Stomach (tissue), 9 donors: Measurements from ENCODE around the gene PLEKHG1. TPM values are rescaled to one million over a fixed set of nuclear protein-coding genes. Genes with fewer than 3 reads are reported as not detected.

Experiments used
- DNase-seq, 2 donors: peaks; one replicate each; pipeline versions ENCODE4 v3.0.0 to v3.0.0-alpha.2; 2013 to 2019
- H3K27ac ChIP-seq, 5 donors: fragments of 200-600 bp in 4 of 5; sonication (generic) in 4 of 5; one replicate each; pipeline ENCODE4 v1.5.1; 2013 to 2019; ENCODE audit warnings: mild to moderate bottlenecking in 1 of 5, moderate library complexity in 1 of 5
- H3K27me3 ChIP-seq, 3 donors: fragments of 200-600 bp; sonication (generic); one replicate each; pipeline ENCODE4 v1.5.1; 2017 to 2019; ENCODE audit warnings: mixed run types in 1 of 3
- H3K36me3 ChIP-seq, 4 donors: fragments of 200-600 bp; sonication (generic); 1 replicate in 3 of 4; 2 replicates in 1 of 4; pipeline ENCODE4 v1.5.1; 2016 to 2019
- H3K4me1 ChIP-seq, 4 donors: fragments of 200-600 bp; sonication (generic); one replicate each; pipeline ENCODE4 v1.5.1; 2016 to 2019
- H3K4me3 ChIP-seq, 4 donors: fragments of 200-600 bp; sonication (generic) in 3 of 4; one replicate each; pipeline ENCODE4 v1.5.1; 2016 to 2019; ENCODE audit warnings: mild to moderate bottlenecking in 1 of 4
- H3K9me3 ChIP-seq, 4 donors: fragments of 200-600 bp; sonication (generic); one replicate each; pipeline ENCODE4 v1.5.1; 2016 to 2019
- EP300 ChIP-seq: sonication (generic); formaldehyde crosslinking; IDR thresholded peaks from one replicate; pipeline ENCODE4 v1.6.1; 2017; ENCODE audit warnings: antibody characterized with exemption
- POLR2A ChIP-seq, 4 donors: fragments of 450-650 bp; IDR thresholded peaks; one replicate each; pipeline ENCODE4 v1.6.1; 2016; ENCODE audit warnings: antibody characterized with exemption in 4 of 4, control low read depth in 2 of 4, mild to moderate bottlenecking in 1 of 4, moderate library complexity in 1 of 4
- POLR2AphosphoS5 ChIP-seq, 3 donors: sonication (generic); formaldehyde crosslinking; IDR thresholded peaks; one replicate each; pipeline ENCODE4 v1.6.1; 2016; ENCODE audit warnings: antibody characterized with exemption in 3 of 3
- WGBS, 5 donors: extraction: QIAGEN DNeasy Blood & Tissue Kit in 3 of 5; methylation state at CpG; one replicate each; pipeline versions ENCODE4 v1.1.5 to v1.1.7; 2013 to 2018; 5-methylcytosine and 5-hydroxymethylcytosine counted together
- intact Hi-C: fragments of 100-400 bp; cut with DNase I; formaldehyde crosslinking; loops from one replicate; pipeline ENCODE4 v1.15.1; 2023; ENCODE audit warnings: low total_unique reads
- polyA plus RNA-seq, 3 donors: library from polyadenylated mRNA; stranded (reverse); fragments of 200-250 nt; gene quantifications; one replicate each; pipeline ENCODE4 v1.2.3, GENCODE V29; 2013
- total RNA-seq, 5 donors: library from RNA; depleted of rRNA; stranded (reverse); fragments of >200 nt; gene quantifications; one replicate each; pipeline versions ENCODE4 v1.1.0 to v1.2.3, GENCODE V29; 2014 to 2016
- TF ChIP-seq, protein P1 (sequence below), 7 experiments: fragments of 450-650 bp in 4 of 7; fragments of 200-600 bp in 3 of 7; sonication (generic) in 3 of 7; IDR thresholded peaks; one replicate each; pipeline ENCODE4 v1.5.1; 2016 to 2019; ENCODE audit warnings: antibody characterized with exemption in 7 of 7, control low read depth in 2 of 7, mild to moderate bottlenecking in 1 of 7
- donor health status: healthy with polysubstance abuse.
- donor health status: Bipolar disorder and iron deficiency.
- donor health status: healthy.

The PLEKHG1 gene
- total and polyA plus RNA-seq, 8 donors: 1.9 to 92.9 (median 10.4) TPM

DNA sequence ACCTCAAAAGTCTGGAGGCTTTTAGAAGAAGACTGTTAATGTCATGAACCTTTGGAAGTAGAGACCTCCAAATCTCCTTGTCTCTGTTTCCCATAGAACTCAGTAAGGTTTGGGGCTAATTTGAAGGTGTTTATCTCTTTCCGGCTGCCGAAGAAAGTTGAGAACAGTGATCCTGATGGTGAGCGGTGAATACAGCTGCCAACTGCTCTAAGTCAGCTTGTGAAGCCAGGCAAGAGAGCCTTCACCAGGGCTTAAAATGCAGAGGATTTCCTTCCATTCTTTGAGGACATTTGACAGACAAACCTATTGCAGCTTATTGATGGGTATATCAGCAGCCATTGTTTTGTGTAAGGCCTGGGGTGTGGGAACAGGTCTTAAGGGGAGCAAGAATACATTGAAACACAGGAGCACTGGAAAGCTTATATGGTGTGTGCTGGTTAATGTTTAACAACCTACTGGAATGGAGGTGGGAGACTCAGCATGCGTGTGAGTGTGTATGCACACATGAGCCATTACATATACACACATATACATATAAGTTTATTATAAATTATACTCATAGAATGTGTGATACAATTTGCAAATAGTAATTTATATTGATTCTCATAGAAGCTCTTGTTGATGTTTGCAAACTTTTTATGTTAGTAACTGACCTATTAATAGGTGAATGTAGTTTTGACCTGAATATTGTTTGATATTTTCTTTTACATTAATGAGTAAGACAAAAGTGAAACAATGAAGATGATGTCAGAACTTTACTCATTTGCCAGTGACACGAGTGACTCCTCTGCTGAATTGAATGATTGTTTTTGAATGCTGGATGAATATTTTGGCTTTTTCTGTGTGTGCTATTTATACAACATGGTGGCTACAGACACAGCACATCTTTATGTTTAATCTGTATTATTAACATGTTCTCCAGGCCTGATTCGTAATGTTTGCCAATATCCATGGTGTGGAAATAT, 18.1 kb downstream of the PLEKHG1 start:
- Histone ChIP-seq H3K4me3 (no peak overlapping the region), H3K36me3 (no peaks in the 10 kb centered on the region), H3K27me3 (no peaks in the 10 kb centered on the region), H3K9me3 (no peaks in the 10 kb centered on the region), H3K27ac (peak overlapping the region in 1 of 5 donors; percentile 52), H3K4me1 (peaks cover 0 to 25% (median 11%) of the 10 kb centered on the region in 4 donors)
- TF ChIP-seq POLR2AphosphoS5 (IDR thresholded peaks at IDR 0.05) (no peak), EP300 (no peak)
- WGBS, 5 donors: 36 to 56% (median 47%) methylated on average over 6 of the region's 6 CpGs
- intact Hi-C loops: no loop called here
- peak in 1 of 2 donors; percentile 74 for DNase-seq

DNA sequence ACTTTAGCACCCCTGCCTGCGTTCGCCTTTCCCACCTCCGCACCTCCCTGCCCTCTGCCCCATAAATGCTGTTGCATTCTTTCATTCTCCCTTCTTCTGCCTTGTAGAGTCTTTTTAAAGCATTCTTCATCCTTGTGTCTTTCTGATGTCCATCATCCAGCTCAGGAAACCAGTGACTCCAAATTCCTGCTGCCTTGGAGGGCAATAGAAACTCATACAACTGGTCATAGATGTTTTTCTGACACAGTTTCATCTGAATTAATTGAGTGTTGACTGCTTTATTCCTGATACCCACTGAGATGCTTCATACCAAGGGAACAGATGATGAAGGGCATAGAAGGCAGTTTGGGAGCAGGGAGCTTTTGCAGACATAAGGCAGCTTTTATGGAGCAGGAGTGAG, 19.6 kb downstream of the PLEKHG1 start:
- Histone ChIP-seq H3K4me3 (no peak overlapping the region), H3K36me3 (no peaks in the 10 kb centered on the region), H3K27me3 (no peaks in the 10 kb centered on the region), H3K27ac (no peak overlapping the region), H3K4me1 (peaks cover 0 to 25% (median 14%) of the 10 kb centered on the region in 4 donors), H3K9me3 (no peaks in the 10 kb centered on the region)
- intact Hi-C loops: no loop called here
- no peak for DNase-seq
- TF ChIP-seq POLR2A (IDR thresholded peaks at IDR 0.05) (no peak), POLR2AphosphoS5 (IDR thresholded peaks at IDR 0.05) (no peak), EP300 (no peak)
- TF ChIP-seq, protein P1, sequence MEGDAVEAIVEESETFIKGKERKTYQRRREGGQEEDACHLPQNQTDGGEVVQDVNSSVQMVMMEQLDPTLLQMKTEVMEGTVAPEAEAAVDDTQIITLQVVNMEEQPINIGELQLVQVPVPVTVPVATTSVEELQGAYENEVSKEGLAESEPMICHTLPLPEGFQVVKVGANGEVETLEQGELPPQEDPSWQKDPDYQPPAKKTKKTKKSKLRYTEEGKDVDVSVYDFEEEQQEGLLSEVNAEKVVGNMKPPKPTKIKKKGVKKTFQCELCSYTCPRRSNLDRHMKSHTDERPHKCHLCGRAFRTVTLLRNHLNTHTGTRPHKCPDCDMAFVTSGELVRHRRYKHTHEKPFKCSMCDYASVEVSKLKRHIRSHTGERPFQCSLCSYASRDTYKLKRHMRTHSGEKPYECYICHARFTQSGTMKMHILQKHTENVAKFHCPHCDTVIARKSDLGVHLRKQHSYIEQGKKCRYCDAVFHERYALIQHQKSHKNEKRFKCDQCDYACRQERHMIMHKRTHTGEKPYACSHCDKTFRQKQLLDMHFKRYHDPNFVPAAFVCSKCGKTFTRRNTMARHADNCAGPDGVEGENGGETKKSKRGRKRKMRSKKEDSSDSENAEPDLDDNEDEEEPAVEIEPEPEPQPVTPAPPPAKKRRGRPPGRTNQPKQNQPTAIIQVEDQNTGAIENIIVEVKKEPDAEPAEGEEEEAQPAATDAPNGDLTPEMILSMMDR (IDR thresholded peaks at IDR 0.05): no peak
- WGBS, 5 donors: 95 to 98% (median 97%) methylated on average over 3 of the region's 3 CpGs

DNA sequence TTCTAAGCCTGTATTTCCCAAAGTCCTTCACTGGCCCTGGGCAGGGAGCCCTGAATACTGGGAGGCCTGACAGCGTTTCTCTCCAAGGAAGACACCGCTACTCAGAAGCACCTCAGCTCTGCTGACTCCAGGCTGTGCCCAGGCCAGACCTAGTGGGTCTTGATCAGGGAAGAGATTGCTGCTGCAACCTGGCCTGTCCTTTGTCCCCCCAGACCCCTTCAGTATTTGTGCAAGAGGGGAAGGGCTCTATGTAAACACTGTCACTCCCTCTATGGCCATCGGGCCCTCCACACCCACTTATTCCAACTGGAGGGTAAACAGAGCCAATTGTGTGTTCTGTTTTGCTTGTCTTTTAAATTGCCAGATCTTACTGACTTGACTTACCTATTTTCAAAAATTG, 20.6 kb downstream of the PLEKHG1 start:
- Histone ChIP-seq H3K27me3 (no peaks in the 10 kb centered on the region), H3K4me1 (peaks cover 0 to 25% (median 14%) of the 10 kb centered on the region in 4 donors), H3K4me3 (no peak overlapping the region), H3K9me3 (no peaks in the 10 kb centered on the region), H3K36me3 (no peaks in the 10 kb centered on the region), H3K27ac (no peak overlapping the region)
- intact Hi-C loops: no loop called here
- 38 to 71% (median 56%) methylated on average over 3 of the region's 3 CpGs for WGBS, 5 donors
- no peak for DNase-seq
- TF ChIP-seq POLR2AphosphoS5 (IDR thresholded peaks at IDR 0.05): no peak
- TF ChIP-seq, protein P1 (IDR thresholded peaks at IDR 0.05): no peak

DNA sequence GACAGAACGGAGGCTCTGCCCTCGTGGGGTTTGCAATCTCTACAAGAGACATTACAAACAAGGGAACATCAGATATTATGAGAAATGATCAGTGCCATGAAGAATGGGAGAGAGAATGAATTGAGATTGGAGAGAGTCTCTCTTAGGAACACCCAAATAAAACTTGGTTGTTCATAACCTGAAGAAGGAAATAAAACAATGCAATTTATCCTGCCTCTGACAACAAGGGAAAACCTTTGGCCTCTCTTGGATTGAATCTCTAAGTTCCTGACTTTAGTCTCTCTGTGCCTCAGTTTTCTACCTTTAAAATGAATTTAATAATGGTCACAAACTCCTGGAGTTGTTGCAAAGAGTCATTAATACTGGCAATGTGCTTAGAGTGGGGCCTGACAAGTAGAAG, 21.1 kb downstream of the PLEKHG1 start:
- no peaks in the 10 kb centered on the region for H3K27me3 ChIP-seq
- no peak overlapping the region for H3K4me3 ChIP-seq
- no peaks in the 10 kb centered on the region for H3K36me3 ChIP-seq
- 70 to 85% (median 76%) methylated on average over 2 of the region's 2 CpGs for WGBS, 5 donors
- DNase-seq: no peak
- TF ChIP-seq EP300 (no peak), POLR2A (IDR thresholded peaks at IDR 0.05) (no peak), POLR2AphosphoS5 (IDR thresholded peaks at IDR 0.05) (no peak)
- TF ChIP-seq, protein P1 (IDR thresholded peaks at IDR 0.05): no peak
- intact Hi-C loops: no loop called here
- no peak overlapping the region for H3K27ac ChIP-seq
- no peaks in the 10 kb centered on the region for H3K9me3 ChIP-seq
- H3K4me1 ChIP-seq: peaks cover 0 to 25% (median 14%) of the 10 kb centered on the region in 4 donors

DNA sequence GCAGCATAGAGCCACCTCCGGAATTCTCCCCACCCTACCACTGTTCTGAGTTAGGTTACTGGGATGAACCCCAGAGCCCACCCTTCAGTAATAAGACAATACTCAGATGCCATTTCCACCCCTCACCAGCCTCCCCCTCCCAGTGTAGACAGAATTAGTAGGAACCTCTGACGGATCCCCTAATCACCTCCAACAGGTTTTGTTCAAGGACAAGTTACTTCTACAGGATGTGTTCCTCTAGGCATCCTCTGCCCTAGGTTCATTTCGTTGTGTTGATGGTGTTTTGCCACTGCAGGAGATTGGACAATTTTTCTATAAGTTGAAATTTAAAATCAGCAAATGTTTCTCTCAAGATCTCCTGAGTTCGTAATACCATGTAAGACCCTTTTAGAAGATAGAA, 22.8 kb downstream of the PLEKHG1 start:
- H3K36me3 ChIP-seq: no peaks in the 10 kb centered on the region
- no peaks in the 10 kb centered on the region for H3K27me3 ChIP-seq
- intact Hi-C loops: no loop called here
- WGBS, 5 donors: 87 to 89% (median 88%) methylated on average over 4 of the region's 4 CpGs
- H3K4me3 ChIP-seq: no peak overlapping the region
- TF ChIP-seq POLR2AphosphoS5 (IDR thresholded peaks at IDR 0.05) (no peak), EP300 (no peak), POLR2A (IDR thresholded peaks at IDR 0.05) (no peak)
- TF ChIP-seq, protein P1 (IDR thresholded peaks at IDR 0.05): no peak
- DNase-seq: no peak
- no peak overlapping the region for H3K27ac ChIP-seq
- H3K4me1 ChIP-seq: peaks cover 4 to 30% (median 17%) of the 10 kb centered on the region in 4 donors
- no peaks in the 10 kb centered on the region for H3K9me3 ChIP-seq
